BJ (cell line): ENCODE measurements around the gene DEFB114. TPM values are rescaled to one million over a fixed set of nuclear protein-coding genes. Genes with fewer than 3 reads are reported as not detected.

ENCODE experiments used
- CTCF ChIA-PET: fragments of 350-600 bp; formaldehyde crosslinking; extraction: SDS; loops from one replicate; lab custom pipeline; 2021; ENCODE audit warnings: antibody characterized with exemption, inconsistent platforms; lab: Yijun Ruan, JAX
- POLR2A ChIA-PET: fragments of 300-600 bp; sonication (Branson Sonifier 250); formaldehyde crosslinking; extraction: SDS; loops from one replicate; lab custom pipeline; 2021; ENCODE audit warnings: antibody characterized with exemption; lab: Charles Lee
- DNase-seq: peaks from one replicate; pipeline ENCODE4 v3.0.0-alpha.2; 2011; ENCODE audit warnings: low read depth
- H3K27me3 ChIP-seq: 2 replicates; pipeline ENCODE4 v1.6.0; 2011; ENCODE audit warnings: low read length; ENCODE audit not compliant: control insufficient read depth, insufficient read depth
- H3K36me3 ChIP-seq: 2 replicates; pipeline ENCODE4 v1.5.1; 2011; ENCODE audit warnings: low read length; ENCODE audit not compliant: control insufficient read depth, insufficient read depth
- H3K4me3 ChIP-seq: 2 replicates; pipeline ENCODE4 v1.5.1; 2011; ENCODE audit warnings: low read depth, mild to moderate bottlenecking, control low read depth, low read length
- CTCF ChIP-seq: IDR thresholded peaks from 2 replicates; pipeline ENCODE4 v1.5.1; 2011; ENCODE audit warnings: low read depth, mild to moderate bottlenecking, control low read depth, inconsistent platforms, low read length, moderate library complexity; ENCODE audit not compliant: insufficient read depth
- polyA plus RNA-seq: library from polyadenylated mRNA; depleted of rRNA; stranded (reverse); fragments of >200 nt; gene quantifications from 2 replicates; pipeline ENCODE4 v1.2.3, GENCODE V29; 2011

Gene DEFB114
- polyA plus RNA-seq, 1 experiment, result not detected

DNA sequence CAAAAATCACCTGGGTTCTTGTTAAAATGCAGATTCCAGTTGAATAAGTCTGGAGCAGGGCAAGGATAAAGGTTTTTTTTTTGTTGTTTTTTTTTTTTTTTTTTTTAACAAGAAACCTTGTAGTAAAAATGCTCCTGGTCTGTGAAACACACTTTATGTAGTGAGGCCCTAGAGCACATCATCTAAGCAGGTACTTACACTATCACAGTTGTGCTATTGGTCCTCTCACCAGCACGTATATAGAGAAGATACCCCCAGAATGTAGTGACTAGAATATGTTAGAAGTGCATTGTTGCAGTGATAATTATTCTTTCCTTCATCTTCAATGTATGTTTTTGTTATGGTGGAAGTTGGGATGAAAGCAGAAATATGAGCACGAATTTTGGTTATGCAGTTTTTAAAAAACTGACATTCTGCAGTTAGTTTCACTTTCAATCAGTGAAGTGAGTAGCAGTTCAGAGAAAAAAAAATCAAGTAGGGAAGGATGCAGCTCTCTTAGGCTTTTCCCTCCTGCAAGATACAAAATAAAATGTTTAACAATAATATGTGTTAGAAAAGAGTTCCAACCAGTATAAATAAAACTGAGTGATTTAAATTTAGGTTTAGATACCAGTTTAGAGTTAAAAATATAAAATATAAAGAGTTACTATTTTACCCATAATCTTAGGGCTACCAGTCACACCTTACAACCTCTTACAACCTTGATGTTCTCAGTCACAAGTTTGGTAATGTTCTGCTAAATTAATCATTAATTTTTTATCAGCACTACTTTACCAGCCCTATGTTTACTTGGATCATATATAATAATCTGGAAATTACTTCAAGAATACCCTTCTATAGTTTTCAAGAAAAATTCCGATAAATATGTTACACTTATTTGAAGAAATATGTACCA is 14.6 kb upstream of the DEFB114 start:
- POLR2A ChIA-PET, result no interaction called here

DNA sequence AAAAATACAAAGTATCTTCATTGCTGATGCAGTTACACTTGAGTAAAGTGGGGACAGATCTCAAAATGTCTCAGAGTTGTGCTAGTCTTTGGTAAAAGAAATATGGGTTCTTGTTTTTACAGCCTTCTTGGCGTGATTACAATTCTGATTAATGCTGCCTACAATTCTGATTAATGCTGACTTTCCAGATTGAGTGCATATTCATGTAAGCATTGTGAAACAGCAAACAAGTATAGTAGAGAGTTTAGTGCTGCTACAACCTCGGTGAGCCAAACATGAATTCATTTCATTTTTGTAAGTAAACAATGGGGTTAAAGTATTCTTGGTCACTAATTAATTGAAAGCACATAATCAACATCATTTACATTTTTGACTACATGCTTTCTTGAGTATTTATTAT is 5.6 kb upstream of the DEFB114 start, which contains the start of gene DEFB113:
Gene DEFB113 (minus strand): TSS at position 21 of the 400 bp plus-strand sequence. CDS start 0 bp downstream, at position 21.
- ChIA-PET CTCF (no interaction called here), POLR2A (no interaction called here)
- DNase-seq, result no peak
- no peaks in the 10 kb centered on the region for H3K27me3 ChIP-seq
- H3K36me3 ChIP-seq, result no peaks in the 10 kb centered on the region
- TF ChIP-seq CTCF, result no peak
- H3K4me3 ChIP-seq, result no peak within 1 kb of the TSS

More for the DNA sequence above, 14.6 kb upstream of the DEFB114 start:
- CTCF ChIA-PET, result interaction anchor here (0.7 kb wide), 1 partner anchor 16 kb away, joined by 3 read pairs; no protein-coding TSS in a partner anchor
- TF ChIP-seq CTCF, result no peak
- Histone ChIP-seq H3K36me3 (no peaks in the 10 kb centered on the region), H3K27me3 (no peaks in the 10 kb centered on the region), H3K4me3 (no peak overlapping the region)
- no peak for DNase-seq

- Histone ChIP-seq H3K4me3 (no peak overlapping the region), H3K27me3 (no peaks in the 10 kb centered on the region), H3K36me3 (no peaks in the 10 kb centered on the region)
- TF ChIP-seq CTCF, result no peak
- no peak for DNase-seq
- ChIA-PET POLR2A (no interaction called here), CTCF (interaction anchor here (1.1 kb wide), 1 partner anchor 12 kb away, joined by 4 read pairs; no protein-coding TSS in a partner anchor)
These were observed 2.9 kb upstream of the DEFB114 start for GRCh38 chr6:49966823-49967222.

DNA sequence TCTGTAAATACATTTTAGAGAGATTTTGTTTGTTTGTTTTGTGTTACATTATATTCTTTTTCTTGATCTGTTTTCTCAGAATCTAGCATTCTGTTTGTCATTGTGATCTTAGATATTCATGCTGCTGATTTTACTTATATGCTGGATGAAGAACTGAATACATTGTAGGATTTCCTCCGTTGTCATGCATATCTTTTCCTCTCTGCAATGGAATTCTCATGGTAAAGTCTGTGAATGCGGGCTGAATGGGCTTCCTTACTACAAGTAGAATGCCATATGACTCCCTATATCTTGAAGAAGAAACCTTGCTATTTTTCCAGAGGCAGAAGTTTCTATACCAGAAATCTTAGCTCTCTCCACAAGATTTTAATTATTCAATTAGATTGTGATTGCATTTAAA is 2.4 kb upstream of the DEFB114 start:
- CTCF ChIA-PET, result interaction anchor here (1.1 kb wide), 1 partner anchor 12 kb away, joined by 4 read pairs; no protein-coding TSS in a partner anchor
- TF ChIP-seq CTCF, result no peak
- no peaks in the 10 kb centered on the region for H3K27me3 ChIP-seq

DNA sequence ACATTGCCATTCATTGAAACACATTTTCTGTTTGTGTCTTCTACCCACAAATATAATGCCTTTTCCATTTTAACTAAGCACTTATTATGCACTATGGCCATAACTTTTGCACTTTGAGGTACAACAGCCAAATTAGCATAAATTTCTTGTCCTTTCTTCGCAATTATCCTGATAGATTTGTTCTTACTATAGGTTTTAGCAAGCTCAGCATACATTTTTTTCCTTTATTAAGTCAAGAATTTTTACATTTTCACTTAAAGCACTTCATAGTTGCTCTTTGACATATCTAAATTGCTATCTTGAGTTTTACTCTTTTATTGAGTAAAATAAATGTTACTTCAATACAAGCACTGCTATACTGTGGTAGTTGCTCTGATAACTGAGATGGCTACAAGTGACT is 5.8 kb downstream of the DEFB114 start:
- POLR2A ChIA-PET, result no interaction called here
- CTCF ChIA-PET, result no interaction called here
- Histone ChIP-seq H3K27me3 (no peaks in the 10 kb centered on the region), H3K4me3 (no peak overlapping the region), H3K36me3 (no peaks in the 10 kb centered on the region)
- no peak for DNase-seq
- TF ChIP-seq CTCF, result no peak

More for the DNA sequence above, 2.4 kb upstream of the DEFB114 start:
- Histone ChIP-seq H3K36me3 (no peaks in the 10 kb centered on the region), H3K4me3 (no peak overlapping the region)
- POLR2A ChIA-PET, result no interaction called here
- no peak for DNase-seq
